NB4 (cell line): ENCODE measurements around the gene SCMH1.

ENCODE experiments used
- DNase-seq: peaks from one replicate; pipeline ENCODE4 v3.0.0; 2010; ENCODE audit warnings: low read depth
- H3K4me3 ChIP-seq: one replicate; pipeline ENCODE4 v1.5.1; 2011; ENCODE audit warnings: mild to moderate bottlenecking, low read depth, low read length, moderate library complexity
- CTCF ChIP-seq: IDR thresholded peaks from one replicate; pipeline ENCODE4 v1.5.1; 2012; ENCODE audit warnings: low read depth, low read length
- MAX ChIP-seq: IDR thresholded peaks from 2 replicates; pipeline ENCODE4 v1.6.1; 2011; ENCODE audit warnings: low read depth, low read length
- MYC ChIP-seq: IDR thresholded peaks from 2 replicates; pipeline ENCODE4 v1.6.1; 2011; ENCODE audit warnings: low read depth, low read length
- POLR2A ChIP-seq: IDR thresholded peaks from 2 replicates; pipeline ENCODE4 v1.6.1; 2011; ENCODE audit warnings: mild to moderate bottlenecking; ENCODE audit not compliant: insufficient read length; ENCODE audit errors: extremely low read depth

Gene SCMH1

GRCh38 chr1:41155105-41155504, 87.0 kb downstream of the SCMH1 start:
- no peak overlapping the region for H3K4me3 ChIP-seq
- DNase-seq: no peak
- TF ChIP-seq POLR2A: no peak
- no peak for TF ChIP-seq MYC
- no peak for TF ChIP-seq MAX
- no peak for TF ChIP-seq CTCF

- TF ChIP-seq MYC (no peak), CTCF (no peak), POLR2A (no peak)
- no peak overlapping the region for H3K4me3 ChIP-seq
- no peak for DNase-seq
Observed at GRCh38 chr1:41153750-41154274, 88.3 kb downstream of the SCMH1 start.

GRCh38 chr1:41152622-41153044, 89.5 kb downstream of the SCMH1 start:
- no peak for DNase-seq
- TF ChIP-seq CTCF: no peak
- TF ChIP-seq POLR2A: no peak
- TF ChIP-seq MYC: no peak
- no peak for TF ChIP-seq MAX
- no peak overlapping the region for H3K4me3 ChIP-seq

GRCh38 chr1:41151846-41152245, 90.3 kb downstream of the SCMH1 start:
- TF ChIP-seq MYC: no peak
- TF ChIP-seq CTCF: no peak
- TF ChIP-seq POLR2A: no peak
- TF ChIP-seq MAX: no peak
- no peak for DNase-seq
- no peak overlapping the region for H3K4me3 ChIP-seq

GRCh38 chr1:41149570-41149969, 92.5 kb downstream of the SCMH1 start:
- no peak overlapping the region for H3K4me3 ChIP-seq
- TF ChIP-seq MAX (no peak), CTCF (no peak), MYC (no peak), POLR2A (no peak)
- DNase-seq: no peak

- TF ChIP-seq MYC: no peak
- TF ChIP-seq POLR2A: no peak
- no peak for TF ChIP-seq CTCF
- no peak for TF ChIP-seq MAX
- H3K4me3 ChIP-seq: no peak overlapping the region
- no peak for DNase-seq
Observed at GRCh38 chr1:41144285-41144684, 97.8 kb downstream of the SCMH1 start.
